Transverse colon (tissue), 4 donors: ENCODE data around the gene ARL15.

ENCODE experiments used
- POLR2AphosphoS5 ChIP-seq, 3 donors: sonication (generic); formaldehyde crosslinking; IDR thresholded peaks; one replicate each; pipeline ENCODE4 v1.6.1; 2016; ENCODE audit warnings: antibody characterized with exemption in 3 of 3
- TF ChIP-seq, protein P1 (sequence below), 5 experiments: fragments of 200-600 bp in 3 of 5; fragments of 450-650 bp in 2 of 5; sonication (generic) in 3 of 5; IDR thresholded peaks; 1 replicate in 2 of 5; 2 replicates in 3 of 5; pipeline ENCODE4 v1.5.1; 2016 to 2017; ENCODE audit warnings: antibody characterized with exemption in 5 of 5, inconsistent platforms in 3 of 5, mild to moderate bottlenecking in 2 of 5, moderate library complexity in 1 of 5

- TF ChIP-seq, protein P1, sequence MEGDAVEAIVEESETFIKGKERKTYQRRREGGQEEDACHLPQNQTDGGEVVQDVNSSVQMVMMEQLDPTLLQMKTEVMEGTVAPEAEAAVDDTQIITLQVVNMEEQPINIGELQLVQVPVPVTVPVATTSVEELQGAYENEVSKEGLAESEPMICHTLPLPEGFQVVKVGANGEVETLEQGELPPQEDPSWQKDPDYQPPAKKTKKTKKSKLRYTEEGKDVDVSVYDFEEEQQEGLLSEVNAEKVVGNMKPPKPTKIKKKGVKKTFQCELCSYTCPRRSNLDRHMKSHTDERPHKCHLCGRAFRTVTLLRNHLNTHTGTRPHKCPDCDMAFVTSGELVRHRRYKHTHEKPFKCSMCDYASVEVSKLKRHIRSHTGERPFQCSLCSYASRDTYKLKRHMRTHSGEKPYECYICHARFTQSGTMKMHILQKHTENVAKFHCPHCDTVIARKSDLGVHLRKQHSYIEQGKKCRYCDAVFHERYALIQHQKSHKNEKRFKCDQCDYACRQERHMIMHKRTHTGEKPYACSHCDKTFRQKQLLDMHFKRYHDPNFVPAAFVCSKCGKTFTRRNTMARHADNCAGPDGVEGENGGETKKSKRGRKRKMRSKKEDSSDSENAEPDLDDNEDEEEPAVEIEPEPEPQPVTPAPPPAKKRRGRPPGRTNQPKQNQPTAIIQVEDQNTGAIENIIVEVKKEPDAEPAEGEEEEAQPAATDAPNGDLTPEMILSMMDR (IDR thresholded peaks at IDR 0.05): no peak
- no peak for TF ChIP-seq POLR2AphosphoS5 (IDR thresholded peaks at IDR 0.05)
These were observed 3.5 kb downstream of the ARL15 start for GRCh38 chr5:54306893-54307292.
